GM12878 (cell line): ENCODE measurements around the gene SLC35A4. TPM values are rescaled to one million over a fixed set of nuclear protein-coding genes. Genes with fewer than 3 reads are reported as not detected.

ENCODE experiments used
- BCL3 ChIP-seq: IDR thresholded peaks from 2 replicates; pipeline ENCODE4 v1.6.1; 2011; ENCODE audit warnings: borderline replicate concordance, low read depth, mild to moderate bottlenecking, moderate library complexity, low read length; ENCODE audit not compliant: insufficient read depth, poor library complexity, severe bottlenecking
- E2F4 ChIP-seq: IDR thresholded peaks from 2 replicates; pipeline ENCODE4 v1.6.1; 2012; ENCODE audit warnings: low read depth, low read length, improper control_type of control experiment
- ESRRA ChIP-seq: IDR thresholded peaks from 2 replicates; pipeline ENCODE4 v1.6.1; 2012; ENCODE audit warnings: mild to moderate bottlenecking, low read length, improper control_type of control experiment
- IRF3 ChIP-seq: fragments of 450-650 bp; IDR thresholded peaks from 2 replicates; pipeline ENCODE4 v1.6.1; 2014; ENCODE audit warnings: mild to moderate bottlenecking
- KDM1A ChIP-seq: fragments of 200-600 bp; sonication (generic); IDR thresholded peaks from 2 replicates; pipeline ENCODE4 v1.6.1; 2016; ENCODE audit warnings: borderline replicate concordance
- KLF5 ChIP-seq: fragments of 450-650 bp; IDR thresholded peaks from 2 replicates; pipeline ENCODE4 v1.6.1; 2014; ENCODE audit warnings: mild to moderate bottlenecking; ENCODE audit not compliant: partially characterized antibody
- NR2C1 ChIP-seq: fragments of 450-650 bp; IDR thresholded peaks from 2 replicates; pipeline ENCODE4 v1.6.1; 2017; ENCODE audit warnings: antibody characterized with exemption, mild to moderate bottlenecking, moderate library complexity
- PAX8 ChIP-seq: fragments of 450-650 bp; IDR thresholded peaks from 2 replicates; pipeline ENCODE4 v1.6.1; 2017; ENCODE audit warnings: mild to moderate bottlenecking, moderate library complexity
- REST ChIP-seq: IDR thresholded peaks from 2 replicates; pipeline ENCODE4 v1.6.1; 2012; ENCODE audit warnings: mild to moderate bottlenecking, low read depth, low read length
- SIN3A ChIP-seq: IDR thresholded peaks from 2 replicates; pipeline ENCODE4 v1.6.1; 2012; ENCODE audit warnings: low read depth, low read length, improper control_type of control experiment
- SPI1 ChIP-seq: IDR thresholded peaks from 2 replicates; pipeline ENCODE4 v1.6.1; 2011; ENCODE audit warnings: low read depth, mild to moderate bottlenecking, low read length, moderate library complexity, borderline replicate concordance; ENCODE audit not compliant: insufficient read depth
- ZBTB11 ChIP-seq: fragments of 450-650 bp; formaldehyde crosslinking; IDR thresholded peaks from 2 replicates; pipeline ENCODE4 v1.5.0; 2022; ENCODE audit warnings: mild to moderate bottlenecking, missing genetic modification characterization
- polyA plus RNA-seq, 11 experiments: library from polyadenylated mRNA; depleted of rRNA in 4 of 11; unstranded in 6 of 11; stranded (reverse) in 5 of 11; fragments of >200 nt; fragmentation: Nextera tagmentation in 4 of 11; fragmentation: Illumina TruSeq in 1 of 11; extraction: Ambion mirVana in 4 of 11; extraction: Trizol in 1 of 11; gene quantifications; 1 replicate in 1 of 11; 2 replicates in 10 of 11; pipeline versions ENCODE4 v1.2.1 to v1.2.3, GENCODE V29; 2011 to 2016; ENCODE audit warnings: inconsistent platforms in 2 of 11, missing spikeins in 2 of 11, low read depth in 1 of 11
- total RNA-seq, 4 experiments: library from RNA; depleted of rRNA in 3 of 4; stranded (reverse); fragments of >200 nt in 3 of 4; fragmentation: Illumina TruSeq in 1 of 4; extraction: Trizol in 1 of 4; gene quantifications; 2 replicates each; pipeline versions ENCODE4 v1.2.1 to v1.2.3, GENCODE V29; 2013 to 2021
- TF ChIP-seq, protein P1 (sequence below): fragments of 450-650 bp; IDR thresholded peaks from 2 replicates; pipeline ENCODE4 v1.6.1; 2016; ENCODE audit warnings: mild to moderate bottlenecking, moderate library complexity, borderline replicate concordance

SLC35A4 gene
- total and polyA plus RNA-seq, 10 of the 15 experiments (the other 5 are each of a cell fraction or from before 2014, with no cell fraction given), result 23.8 to 167 (median 114) TPM

- TF ChIP-seq, protein P1, sequence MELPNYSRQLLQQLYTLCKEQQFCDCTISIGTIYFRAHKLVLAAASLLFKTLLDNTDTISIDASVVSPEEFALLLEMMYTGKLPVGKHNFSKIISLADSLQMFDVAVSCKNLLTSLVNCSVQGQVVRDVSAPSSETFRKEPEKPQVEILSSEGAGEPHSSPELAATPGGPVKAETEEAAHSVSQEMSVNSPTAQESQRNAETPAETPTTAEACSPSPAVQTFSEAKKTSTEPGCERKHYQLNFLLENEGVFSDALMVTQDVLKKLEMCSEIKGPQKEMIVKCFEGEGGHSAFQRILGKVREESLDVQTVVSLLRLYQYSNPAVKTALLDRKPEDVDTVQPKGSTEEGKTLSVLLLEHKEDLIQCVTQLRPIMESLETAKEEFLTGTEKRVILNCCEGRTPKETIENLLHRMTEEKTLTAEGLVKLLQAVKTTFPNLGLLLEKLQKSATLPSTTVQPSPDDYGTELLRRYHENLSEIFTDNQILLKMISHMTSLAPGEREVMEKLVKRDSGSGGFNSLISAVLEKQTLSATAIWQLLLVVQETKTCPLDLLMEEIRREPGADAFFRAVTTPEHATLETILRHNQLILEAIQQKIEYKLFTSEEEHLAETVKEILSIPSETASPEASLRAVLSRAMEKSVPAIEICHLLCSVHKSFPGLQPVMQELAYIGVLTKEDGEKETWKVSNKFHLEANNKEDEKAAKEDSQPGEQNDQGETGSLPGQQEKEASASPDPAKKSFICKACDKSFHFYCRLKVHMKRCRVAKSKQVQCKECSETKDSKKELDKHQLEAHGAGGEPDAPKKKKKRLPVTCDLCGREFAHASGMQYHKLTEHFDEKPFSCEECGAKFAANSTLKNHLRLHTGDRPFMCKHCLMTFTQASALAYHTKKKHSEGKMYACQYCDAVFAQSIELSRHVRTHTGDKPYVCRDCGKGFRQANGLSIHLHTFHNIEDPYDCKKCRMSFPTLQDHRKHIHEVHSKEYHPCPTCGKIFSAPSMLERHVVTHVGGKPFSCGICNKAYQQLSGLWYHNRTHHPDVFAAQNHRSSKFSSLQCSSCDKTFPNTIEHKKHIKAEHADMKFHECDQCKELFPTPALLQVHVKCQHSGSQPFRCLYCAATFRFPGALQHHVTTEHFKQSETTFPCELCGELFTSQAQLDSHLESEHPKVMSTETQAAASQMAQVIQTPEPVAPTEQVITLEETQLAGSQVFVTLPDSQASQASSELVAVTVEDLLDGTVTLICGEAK, result peak; percentile 89
- TF ChIP-seq PAX8 (0 out of 2 replicates have a peak, but pooled peaks have one; percentile 38), NR2C1 (peak; percentile 27; the same call in 1 of the 2 replicates), SIN3A (peak; percentile 56; the same call in 1 of the 2 replicates), SPI1 (peak; percentile 77), BCL3 (no peak), KLF5 (peak; percentile 81), KDM1A (no peak), IRF3 (no peak), E2F4 (no peak), ESRRA (no peak), ZBTB11 (CRISPR knock-in tag) (no peak; the same call in 1 of the 2 replicates), REST (peak; percentile 38; the same call in 1 of the 2 replicates)
These were observed 7.4 kb upstream of the SLC35A4 start, which contains the start of gene SRA1 (continued) for GRCh38 chr5:140557136-140557805.
